GM19099 (cell line): ENCODE results near the gene FGF5.

Experiments
- POLR2A ChIP-seq: IDR thresholded peaks from 3 replicates; pipeline ENCODE4 v1.6.1; 2011; ENCODE audit warnings: low read depth; ENCODE audit not compliant: insufficient read length; ENCODE audit errors: extremely low read depth

Gene FGF5

GRCh38 chr4:80240976-80241375, 25.5 kb upstream of the FGF5 start:
- TF ChIP-seq POLR2A: no peak

GRCh38 chr4:80243274-80244018, 23.0 kb upstream of the FGF5 start:
- TF ChIP-seq POLR2A: no peak

- TF ChIP-seq POLR2A: no peak
These were observed 17.3 kb upstream of the FGF5 start for GRCh38 chr4:80249144-80249543.

- no peak for TF ChIP-seq POLR2A
These were observed 14.0 kb upstream of the FGF5 start for GRCh38 chr4:80252427-80252826.

GRCh38 chr4:80252953-80253352, 13.5 kb upstream of the FGF5 start:
- TF ChIP-seq POLR2A: no peak

GRCh38 chr4:80253510-80253909, 13.0 kb upstream of the FGF5 start:
- TF ChIP-seq POLR2A: no peak

- TF ChIP-seq POLR2A: no peak
These were observed 12.3 kb upstream of the FGF5 start for GRCh38 chr4:80254114-80254513.

GRCh38 chr4:80255329-80256095, 11.0 kb upstream of the FGF5 start:
- TF ChIP-seq POLR2A: no peak

- no peak for TF ChIP-seq POLR2A
These were observed 8.6 kb upstream of the FGF5 start for GRCh38 chr4:80257851-80258250.

- no peak for TF ChIP-seq POLR2A
These were observed 7.5 kb upstream of the FGF5 start for GRCh38 chr4:80259012-80259411.

- no peak for TF ChIP-seq POLR2A
These were observed 6.6 kb upstream of the FGF5 start for GRCh38 chr4:80259817-80260216.

GRCh38 chr4:80261989-80262600, 4.4 kb upstream of the FGF5 start:
- no peak for TF ChIP-seq POLR2A

GRCh38 chr4:80263541-80264351, 2.7 kb upstream of the FGF5 start:
- TF ChIP-seq POLR2A: no peak

GRCh38 chr4:80264352-80264647, 2.2 kb upstream of the FGF5 start:
- no peak for TF ChIP-seq POLR2A

GRCh38 chr4:80264825-80265224, 1.6 kb upstream of the FGF5 start:
- TF ChIP-seq POLR2A: no peak
